Measurements from ENCODE around the gene PMS1. TPM values are rescaled to one million over a fixed set of nuclear protein-coding genes. Genes with fewer than 3 reads are reported as not detected.

PMS1 gene
- total RNA-seq (2022; extraction: Qiagen RNA extraction), result 6.7 to 9.9 TPM (median 7.3 TPM) in 5 replicates

GRCh38 chr2:189783927-189784867, at the start of gene PMS1, which contains the start of gene ORMDL1:
Gene PMS1, plus strand, starts transcription at chr2:189784450. Its CDS starts 7,360 bp downstream, at chr2:189791810.
Gene ORMDL1, minus strand, starts transcription at chr2:189784339. Its CDS starts 1,744 bp downstream, at chr2:189782595.

DNA sequence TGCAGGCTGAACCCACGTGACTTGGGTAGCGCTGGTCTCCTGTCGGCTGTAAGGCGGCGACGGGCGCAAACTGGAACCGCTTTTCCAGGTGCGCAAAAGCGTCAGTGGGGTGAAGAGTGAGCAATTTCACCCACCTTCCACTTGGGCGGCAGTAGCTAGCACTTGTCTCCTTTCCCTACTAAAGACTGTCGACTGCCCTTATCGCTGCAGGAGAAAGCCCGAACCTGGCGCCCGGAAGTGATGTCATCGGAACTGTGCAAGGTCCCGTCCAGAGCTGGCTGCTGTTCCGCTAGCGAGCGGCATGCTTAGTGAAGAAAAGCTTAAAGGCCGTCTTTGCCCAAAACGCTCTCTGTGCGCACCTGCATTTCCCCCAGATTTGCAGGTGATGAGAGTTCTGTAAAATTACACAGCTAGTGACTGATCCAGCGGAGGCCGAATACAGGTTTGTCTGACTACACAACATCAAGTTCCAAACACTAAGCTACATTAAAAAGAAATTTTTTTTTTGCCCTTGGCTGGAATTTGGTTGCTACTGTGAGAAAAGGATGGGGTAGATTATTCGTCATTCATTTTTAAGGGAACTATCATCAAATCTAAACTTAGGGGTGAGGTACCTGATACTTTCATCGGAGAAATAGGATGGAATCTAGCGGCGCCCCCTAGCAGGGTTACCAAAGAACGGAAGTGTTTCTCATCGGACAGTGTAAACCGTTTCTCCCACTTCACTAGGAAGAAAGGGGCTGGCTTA, 21.5 kb upstream of the PMS1 start, which contains the start of gene OSGEPL1:
TSS of gene OSGEPL1 (minus strand) at position 242 of the 748 bp plus-strand sequence. CDS start 1,152 bp downstream, outside the sequence.

Other genes with a start within 250 kb of the PMS1 start
- 2.7 to 3.4 TPM (median 2.9 TPM) in 5 replicates for gene SLC40A1, start 203.7 kb upstream of the PMS1 start, total RNA-seq (2022; extraction: Qiagen RNA extraction)
- 33.2 to 41.2 TPM (median 33.4 TPM) in 5 replicates for gene ASNSD1, start 123.0 kb upstream of the PMS1 start, total RNA-seq (2022; extraction: Qiagen RNA extraction)
- gene ANKAR, start 109.8 kb upstream of the PMS1 start, total RNA-seq (2022; extraction: Qiagen RNA extraction), result 0.68 to 2.3 TPM (median 1.7 TPM) in 5 replicates
- 4.4 to 4.7 TPM (median 4.6 TPM) in 5 replicates for gene OSGEPL1, start 21.7 kb upstream of the PMS1 start, total RNA-seq (2022; extraction: Qiagen RNA extraction)
- 40.5 to 50.3 TPM (median 47.4 TPM) in 5 replicates for gene ORMDL1, start 111 bp upstream of the PMS1 start, total RNA-seq (2022; extraction: Qiagen RNA extraction)